H1 (cell line): ENCODE data around the gene SPTBN1. TPM values are rescaled to one million over a fixed set of nuclear protein-coding genes. Genes with fewer than 3 reads are reported as not detected.

ENCODE experiments used
- CHD7 ChIP-seq: fragments of 300-600 bp; sonication (generic); IDR thresholded peaks from 2 replicates; pipeline ENCODE4 v1.7.1; 2012; ENCODE audit warnings: low read length, moderate library complexity, mild to moderate bottlenecking, inconsistent platforms; ENCODE audit not compliant: insufficient replicate concordance
- EZH2 ChIP-seq: fragments of 200-600 bp; sonication (generic); IDR thresholded peaks from 2 replicates; pipeline ENCODE4 v1.7.1; 2012; ENCODE audit warnings: low read depth, mild to moderate bottlenecking, moderate library complexity, low read length, inconsistent platforms; ENCODE audit not compliant: severe bottlenecking
- GABPA ChIP-seq: IDR thresholded peaks from 2 replicates; pipeline ENCODE4 v1.6.1; 2011; ENCODE audit warnings: mild to moderate bottlenecking, low read length, moderate library complexity, borderline replicate concordance; ENCODE audit not compliant: insufficient read depth
- GTF2F1 ChIP-seq: IDR thresholded peaks from 2 replicates; pipeline ENCODE4 v1.6.1; 2012; ENCODE audit warnings: low read depth, low read length, improper control_type of control experiment, borderline replicate concordance
- JUND ChIP-seq: IDR thresholded peaks from 2 replicates; pipeline ENCODE4 v1.6.1; 2011; ENCODE audit warnings: mild to moderate bottlenecking, improper control_type of control experiment, low read length
- KDM1A ChIP-seq: fragments of 200-600, 300-600 bp; sonication (generic); IDR thresholded peaks from 2 replicates; pipeline ENCODE4 v1.7.1; 2016; ENCODE audit warnings: mild to moderate bottlenecking, low read length, borderline replicate concordance
- KDM5A ChIP-seq: fragments of 200-600 bp; IDR thresholded peaks from 2 replicates; pipeline ENCODE4 v1.7.1; 2012; ENCODE audit warnings: mild to moderate bottlenecking, low read length, inconsistent platforms, mixed read lengths
- NANOG ChIP-seq: IDR thresholded peaks from 2 replicates; pipeline ENCODE4 v1.6.1; 2011; ENCODE audit warnings: low read length, low read depth, mild to moderate bottlenecking, inconsistent platforms; ENCODE audit not compliant: insufficient read depth, poor library complexity, severe bottlenecking
- TAF7 ChIP-seq: optimal IDR thresholded peaks from 2 replicates; pipeline ENCODE3; 2011; ENCODE audit warnings: low read depth, mild to moderate bottlenecking, inconsistent platforms, low read length, moderate library complexity, borderline replicate concordance
- USF2 ChIP-seq: IDR thresholded peaks from 2 replicates; pipeline ENCODE4 v1.6.1; 2011; ENCODE audit warnings: low read length, improper control_type of control experiment
- YY1 ChIP-seq: IDR thresholded peaks from 2 replicates; pipeline ENCODE4 v1.6.1; 2011; ENCODE audit warnings: low read depth, mild to moderate bottlenecking, low read length
- polyA plus RNA-seq, 7 experiments: library from polyadenylated mRNA; depleted of rRNA in 3 of 7; stranded (reverse) in 5 of 7; unstranded in 2 of 7; fragments of >200 nt in 5 of 7; fragments of 200-250 nt in 2 of 7; gene quantifications; 1 replicate in 5 of 7; 2 replicates in 1 of 7; 4 replicates in 1 of 7; pipeline versions ENCODE4 v1.2.1 to v1.2.3, GENCODE V29; 2011 to 2013; ENCODE audit warnings: missing spikeins in 2 of 7, mixed read lengths in 2 of 7
- total RNA-seq: library from RNA; stranded (reverse); fragmentation: NEBNext Ultra II Directional; extraction: Animal tissue kit (Norgen Biotek cat#: 25700); gene quantifications from 2 replicates; pipeline ENCODE4 v1.2.1, GENCODE V29; 2021

The SPTBN1 gene
- total and polyA plus RNA-seq, 2 of the 8 experiments (the other 6 are each of a cell fraction or from before 2014, with no cell fraction given), result 31.8 to 180 TPM

GRCh38 chr2:54417577-54417976 is 38.5 kb upstream of the SPTBN1 start (continued):
- TF ChIP-seq CHD7, result no peak
- no peak for TF ChIP-seq JUND
- TF ChIP-seq KDM1A, result no peak
- TF ChIP-seq USF2, result no peak
- no peak for TF ChIP-seq YY1
- no peak for TF ChIP-seq KDM5A
- no peak for TF ChIP-seq EZH2
- TF ChIP-seq TAF7, result no peak
- no peak for TF ChIP-seq NANOG
- TF ChIP-seq GTF2F1, result no peak
- TF ChIP-seq GABPA, result no peak
